Pulmonary artery endothelial cell (primary cell): Measurements from ENCODE around the gene NPTXR. TPM values are rescaled to one million over a fixed set of nuclear protein-coding genes. Genes with fewer than 3 reads are reported as not detected.

Experiments
- DNase-seq: peaks from one replicate; pipeline ENCODE4 v3.0.0-alpha.2; 2011; ENCODE audit warnings: low read depth, low spot score
- total RNA-seq: library from RNA; depleted of rRNA; stranded (reverse); fragments of >200 nt; gene quantifications from 2 replicates; pipeline ENCODE4 v1.2.3, GENCODE V29; 2014

NPTXR gene
- total RNA-seq, result 0.13 and 0.32 TPM in 2 replicates

GRCh38 chr22:38843657-38844314, at the start of gene NPTXR:
NPTXR (minus strand) TSS chr22:38844028.
- DNase-seq, result no peak

- no peak for DNase-seq
These were observed 47.4 kb upstream of the NPTXR start for GRCh38 chr22:38891256-38891655.

- DNase-seq, result no peak
These were observed 46.5 kb upstream of the NPTXR start for GRCh38 chr22:38890377-38890776.

GRCh38 chr22:38886333-38886732, 42.5 kb upstream of the NPTXR start:
- DNase-seq, result no peak

- DNase-seq, result no peak
These were observed 39.3 kb upstream of the NPTXR start for GRCh38 chr22:38882972-38883622.

GRCh38 chr22:38881997-38882879, 38.4 kb upstream of the NPTXR start:
- no peak for DNase-seq

GRCh38 chr22:38881464-38881871, 37.6 kb upstream of the NPTXR start:
- DNase-seq, result no peak

GRCh38 chr22:38879961-38880360, 36.1 kb upstream of the NPTXR start:
- no peak for DNase-seq

- no peak for DNase-seq
These were observed 35.4 kb upstream of the NPTXR start for GRCh38 chr22:38879108-38879729.

GRCh38 chr22:38878001-38878400, 34.2 kb upstream of the NPTXR start:
- no peak for DNase-seq

GRCh38 chr22:38874529-38875222, 30.8 kb upstream of the NPTXR start:
- no peak for DNase-seq

GRCh38 chr22:38873469-38874411, 29.9 kb upstream of the NPTXR start:
- DNase-seq, result no peak

GRCh38 chr22:38872831-38873248, 29.0 kb upstream of the NPTXR start:
- DNase-seq, result no peak

- peak; percentile 65 for DNase-seq
These were observed 28.5 kb upstream of the NPTXR start, which contains the start of gene CBX6 for GRCh38 chr22:38872172-38872830. CBX6 (minus strand) TSS chr22:38872216; CDS start chr22:38872190, 26 bp downstream.

GRCh38 chr22:38871360-38872171, 27.7 kb upstream of the NPTXR start:
- DNase-seq, result no peak

GRCh38 chr22:38870791-38871359, 27.0 kb upstream of the NPTXR start:
- DNase-seq, result no peak

GRCh38 chr22:38870312-38870741, 26.5 kb upstream of the NPTXR start:
- peak; percentile 49 for DNase-seq

- no peak for DNase-seq
These were observed 25.8 kb upstream of the NPTXR start for GRCh38 chr22:38869663-38870062.
